HCT116 (cell line): ENCODE measurements around the gene TBXA2R.

ENCODE experiments used
- CEBPB ChIP-seq: IDR thresholded peaks from 2 replicates; pipeline ENCODE4 v1.6.1; 2012; ENCODE audit warnings: low read depth
- EZH2 ChIP-seq: fragments of 200-600 bp; sonication (generic); IDR thresholded peaks from 2 replicates; pipeline ENCODE4 v1.6.1; 2017; ENCODE audit warnings: antibody characterized with exemption, mixed run types
- EZH2phosphoT487 ChIP-seq: fragments of 200-600 bp; IDR thresholded peaks from 2 replicates; pipeline ENCODE4 v1.6.1; 2018; ENCODE audit warnings: antibody characterized with exemption, borderline replicate concordance
- FOSL1 ChIP-seq: IDR thresholded peaks from 2 replicates; pipeline ENCODE4 v1.6.1; 2012; ENCODE audit warnings: low read depth
- POLR2A ChIP-seq: IDR thresholded peaks from 2 replicates; pipeline ENCODE4 v1.7.0; 2011; ENCODE audit warnings: borderline replicate concordance; ENCODE audit not compliant: insufficient read depth, insufficient read length; ENCODE audit errors: extremely low read depth
- POLR2AphosphoS5 ChIP-seq: IDR thresholded peaks from 2 replicates; pipeline ENCODE4 v1.6.1; 2011; ENCODE audit warnings: mild to moderate bottlenecking, low read depth, low read length, moderate library complexity
- SIN3A ChIP-seq: IDR thresholded peaks from 2 replicates; pipeline ENCODE4 v1.6.1; 2012; ENCODE audit warnings: low read depth
- SP1 ChIP-seq: IDR thresholded peaks from 2 replicates; pipeline ENCODE4 v1.6.1; 2012; ENCODE audit warnings: low read depth
- TF ChIP-seq, protein P1 (sequence below), 3 experiments: fragments of 200-600 bp in 1 of 3; sonication (generic) in 1 of 3; IDR thresholded peaks in 2 of 3; conservative IDR thresholded peaks in 1 of 3; 2 replicates each; pipeline ENCODE4 v1.5.1; 2012 to 2017; ENCODE audit warnings: low read depth in 2 of 3, low read length in 2 of 3, antibody characterized with exemption in 1 of 3, borderline replicate concordance in 1 of 3, control low read depth in 1 of 3, mild to moderate bottlenecking in 1 of 3, mixed read lengths in 1 of 3, mixed run types in 1 of 3, moderate library complexity in 1 of 3; ENCODE audit not compliant: insufficient read depth in 1 of 3

DNA sequence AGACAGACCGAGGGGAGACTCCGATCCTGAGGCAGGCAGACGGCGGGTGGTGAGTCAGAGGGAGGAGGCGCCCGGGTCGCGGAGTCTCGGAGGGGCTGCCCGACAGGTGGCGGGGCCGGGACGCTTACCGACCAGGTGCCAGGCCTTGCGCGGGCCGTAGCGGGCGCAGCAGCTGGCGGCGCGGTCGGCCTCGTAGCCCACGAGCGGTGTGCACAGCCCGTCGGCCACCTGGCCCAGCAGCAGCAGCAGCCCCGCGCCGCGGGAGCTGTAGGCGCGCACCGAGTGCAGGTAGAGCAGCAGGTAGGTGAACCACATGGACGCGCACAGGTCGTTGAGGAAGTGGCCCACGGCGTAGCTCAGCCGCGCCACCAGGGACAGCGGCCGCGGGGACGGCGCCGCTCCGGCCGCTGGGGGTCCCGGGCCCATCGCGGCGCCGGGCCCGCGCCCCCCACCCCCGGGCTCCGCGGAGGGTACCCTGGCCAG lies 49.7 kb downstream of the TBXA2R start:
- TF ChIP-seq, protein P1, sequence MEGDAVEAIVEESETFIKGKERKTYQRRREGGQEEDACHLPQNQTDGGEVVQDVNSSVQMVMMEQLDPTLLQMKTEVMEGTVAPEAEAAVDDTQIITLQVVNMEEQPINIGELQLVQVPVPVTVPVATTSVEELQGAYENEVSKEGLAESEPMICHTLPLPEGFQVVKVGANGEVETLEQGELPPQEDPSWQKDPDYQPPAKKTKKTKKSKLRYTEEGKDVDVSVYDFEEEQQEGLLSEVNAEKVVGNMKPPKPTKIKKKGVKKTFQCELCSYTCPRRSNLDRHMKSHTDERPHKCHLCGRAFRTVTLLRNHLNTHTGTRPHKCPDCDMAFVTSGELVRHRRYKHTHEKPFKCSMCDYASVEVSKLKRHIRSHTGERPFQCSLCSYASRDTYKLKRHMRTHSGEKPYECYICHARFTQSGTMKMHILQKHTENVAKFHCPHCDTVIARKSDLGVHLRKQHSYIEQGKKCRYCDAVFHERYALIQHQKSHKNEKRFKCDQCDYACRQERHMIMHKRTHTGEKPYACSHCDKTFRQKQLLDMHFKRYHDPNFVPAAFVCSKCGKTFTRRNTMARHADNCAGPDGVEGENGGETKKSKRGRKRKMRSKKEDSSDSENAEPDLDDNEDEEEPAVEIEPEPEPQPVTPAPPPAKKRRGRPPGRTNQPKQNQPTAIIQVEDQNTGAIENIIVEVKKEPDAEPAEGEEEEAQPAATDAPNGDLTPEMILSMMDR (IDR thresholded peaks at IDR 0.05 in 2 of 3, conservative IDR thresholded peaks at IDR 0.05 in 1 of 3; ENCODE audit: borderline replicate concordance in 1 of 3, insufficient read depth in 1 of 3, low read depth in 2 of 3, low read length in 2 of 3) = 0 out of 6 replicates have a peak, but pooled peaks of 1 of the 3 experiments have one; percentile 12
- TF ChIP-seq POLR2A = no peak
- TF ChIP-seq FOSL1 = no peak
- TF ChIP-seq POLR2AphosphoS5 = no peak
- TF ChIP-seq CEBPB = no peak
- TF ChIP-seq SIN3A = no peak
- no peak for TF ChIP-seq EZH2phosphoT487
- TF ChIP-seq EZH2 = no peak
- no peak for TF ChIP-seq SP1
